SK-N-SH (cell line): Measurements from ENCODE around the gene SMIM41. TPM values are rescaled to one million over a fixed set of nuclear protein-coding genes. Genes with fewer than 3 reads are reported as not detected.
A peak's percentile ranks its signal among the peaks of the same experiment; 100 is the strongest.

Source experiments
- CTCF ChIA-PET: fragments of 300-600, 350-600 bp; formaldehyde crosslinking; extraction: SDS; loops from one replicate; lab custom pipeline; 2021; lab: Yijun Ruan, JAX
- POLR2A ChIA-PET: fragments of 350-600 bp; sonication (Branson Sonifier 250); formaldehyde crosslinking; extraction: SDS; loops from one replicate; lab custom pipeline; 2020; ENCODE audit warnings: antibody characterized with exemption, inconsistent platforms; lab: Yijun Ruan, JAX
- DNase-seq: peaks from one replicate; pipeline ENCODE4 v3.0.0; 2012
- H2AFZ ChIP-seq: fragments of 200-600 bp; sonication (generic); 2 replicates; pipeline ENCODE4 v1.8.1; 2016; ENCODE audit warnings: antibody characterized with exemption, mild to moderate bottlenecking, low read depth
- H3F3A ChIP-seq: fragments of 200-600 bp; sonication (generic); replicated peaks from 2 replicates; pipeline ENCODE3; 2016; ENCODE audit warnings: antibody characterized with exemption, mild to moderate bottlenecking; ENCODE audit not compliant: insufficient read depth
- H3K27ac ChIP-seq, 2 experiments: fragments of 200-500 bp in 1 of 2; fragments of 200-600 bp in 1 of 2; sonication (Bioruptor generic) in 1 of 2; sonication (generic), shearing (Covaris generic) in 1 of 2; 2 replicates each; pipeline versions ENCODE4 v1.5.1 to v1.6.1; 2014 to 2016; ENCODE audit warnings: low read depth in 2 of 2, inconsistent platforms in 1 of 2, low read length in 1 of 2, mild to moderate bottlenecking in 1 of 2, mixed read lengths in 1 of 2
- H3K27me3 ChIP-seq: fragments of 200-600 bp; sonication (generic), shearing (Covaris generic); 2 replicates; pipeline ENCODE4 v1.6.1; 2016; ENCODE audit warnings: mixed run types; ENCODE audit not compliant: insufficient read depth
- H3K36me3 ChIP-seq, 2 experiments: fragments of 200-500 bp in 1 of 2; fragments of 200-600 bp in 1 of 2; sonication (Bioruptor generic) in 1 of 2; sonication (generic) in 1 of 2; replicated peaks in 1 of 2; 2 replicates each; pipeline versions ENCODE3 to v1.5.1; 2014 to 2016; ENCODE audit warnings: low read length in 1 of 2, mild to moderate bottlenecking in 1 of 2; ENCODE audit not compliant: insufficient read depth in 2 of 2, control insufficient read depth in 1 of 2
- H3K4me1 ChIP-seq, 2 experiments: fragments of 200-500 bp in 1 of 2; fragments of 200-600 bp in 1 of 2; sonication (Bioruptor generic) in 1 of 2; sonication (generic), shearing (Covaris generic) in 1 of 2; 2 replicates each; pipeline versions ENCODE4 v1.5.1 to v1.6.1; 2014 to 2016; ENCODE audit warnings: low read depth in 1 of 2, low read length in 1 of 2, mixed run types in 1 of 2; ENCODE audit not compliant: insufficient read depth in 2 of 2, control insufficient read depth in 1 of 2
- H3K4me2 ChIP-seq: fragments of 200-600 bp; sonication (generic), shearing (Covaris generic); 2 replicates; pipeline ENCODE4 v1.6.1; 2017; ENCODE audit warnings: mixed run types
- H3K4me3 ChIP-seq, 2 experiments: fragments of 200-500 bp in 1 of 2; fragments of 200-600 bp in 1 of 2; sonication (Bioruptor generic) in 1 of 2; sonication (generic), shearing (Covaris generic) in 1 of 2; 2 replicates each; pipeline versions ENCODE4 v1.5.1 to v1.8.1; 2014 to 2016; ENCODE audit warnings: low read depth in 2 of 2, inconsistent platforms in 1 of 2, low read length in 1 of 2, mild to moderate bottlenecking in 1 of 2, mixed read lengths in 1 of 2, moderate library complexity in 1 of 2
- H3K79me2 ChIP-seq: fragments of 200-600 bp; sonication (generic); 2 replicates; pipeline ENCODE4 v1.8.1; 2017; ENCODE audit warnings: mild to moderate bottlenecking; ENCODE audit not compliant: insufficient read depth
- H3K9ac ChIP-seq: fragments of 200-600 bp; sonication (generic); 2 replicates; pipeline ENCODE4 v1.6.1; 2017; ENCODE audit warnings: mixed run types
- H3K9me2 ChIP-seq: fragments of 200-600 bp; sonication (generic); 2 replicates; pipeline ENCODE4 v1.6.1; 2017; ENCODE audit warnings: mixed run types
- H3K9me3 ChIP-seq: fragments of 200-600 bp; sonication (generic); 2 replicates; pipeline ENCODE4 v1.6.1; 2017; ENCODE audit warnings: mixed run types, mild to moderate bottlenecking, moderate library complexity
- H4K20me1 ChIP-seq: fragments of 200-600 bp; sonication (generic); 2 replicates; pipeline ENCODE4 v1.6.1; 2017; ENCODE audit warnings: mild to moderate bottlenecking, mixed run types; ENCODE audit not compliant: insufficient read depth
- CTCF ChIP-seq: fragments of 200-600 bp; sonication (generic); IDR thresholded peaks from 2 replicates; pipeline ENCODE4 v1.6.1; 2017; ENCODE audit warnings: antibody characterized with exemption, mild to moderate bottlenecking, moderate library complexity
- EP300 ChIP-seq, 2 experiments: IDR thresholded peaks; 2 replicates each; pipeline versions ENCODE4 v1.4.0 to v1.6.1; 2012; ENCODE audit warnings: borderline replicate concordance in 1 of 2, low read depth in 1 of 2, low read length in 1 of 2
- FOSL2 ChIP-seq: IDR thresholded peaks from 2 replicates; pipeline ENCODE4 v1.4.0; 2012; ENCODE audit warnings: low read depth, mild to moderate bottlenecking, moderate library complexity, borderline replicate concordance
- FOXM1 ChIP-seq: IDR thresholded peaks from 2 replicates; pipeline ENCODE4 v1.4.0; 2012; ENCODE audit warnings: low read depth, mild to moderate bottlenecking
- GATA2 ChIP-seq: sonication (generic); formaldehyde crosslinking; IDR thresholded peaks from 2 replicates; pipeline ENCODE4 v1.5.0; 2020; ENCODE audit warnings: mild to moderate bottlenecking, missing genetic modification reagents
- IRF3 ChIP-seq: fragments of 150-350 bp; IDR thresholded peaks from 2 replicates; pipeline ENCODE4 v1.6.1; 2016; ENCODE audit warnings: mild to moderate bottlenecking, low read depth, low read length
- MEF2A ChIP-seq: IDR thresholded peaks from 2 replicates; pipeline ENCODE4 v1.4.0; 2012; ENCODE audit warnings: low read depth, borderline replicate concordance
- MXI1 ChIP-seq: IDR thresholded peaks from 2 replicates; pipeline ENCODE4 v1.6.1; 2012; ENCODE audit warnings: mild to moderate bottlenecking, low read depth, low read length, improper control_type of control experiment
- RCOR1 ChIP-seq: fragments of 150-350 bp; IDR thresholded peaks from 2 replicates; pipeline ENCODE4 v1.6.1; 2017; ENCODE audit warnings: antibody characterized with exemption, low read length
- REST ChIP-seq: IDR thresholded peaks from 2 replicates; pipeline ENCODE4 v1.6.1; 2012; ENCODE audit warnings: mild to moderate bottlenecking, low read depth, low read length, moderate library complexity
- RFX5 ChIP-seq: IDR thresholded peaks from 2 replicates; pipeline ENCODE4 v1.6.1; 2012; ENCODE audit warnings: mild to moderate bottlenecking, improper control_type of control experiment, low read length
- RXRA ChIP-seq: IDR thresholded peaks from 2 replicates; pipeline ENCODE4 v1.4.0; 2012; ENCODE audit warnings: low read depth, mild to moderate bottlenecking, borderline replicate concordance
- SMC3 ChIP-seq: IDR thresholded peaks from 2 replicates; pipeline ENCODE4 v1.6.1; 2012; ENCODE audit warnings: low read depth, low read length, improper control_type of control experiment
- TCF12 ChIP-seq: IDR thresholded peaks from 2 replicates; pipeline ENCODE4 v1.4.0; 2012
- TEAD4 ChIP-seq: IDR thresholded peaks from 2 replicates; pipeline ENCODE4 v1.4.0; 2012; ENCODE audit warnings: mild to moderate bottlenecking, borderline replicate concordance; ENCODE audit not compliant: insufficient read depth
- WGBS: methylation state at CpG from one replicate; pipeline ENCODE4 v1.1.6; 2017; ENCODE audit warnings: low lambda C conversion rate; 5-methylcytosine and 5-hydroxymethylcytosine counted together
- polyA plus RNA-seq, 3 experiments: library from polyadenylated mRNA; depleted of rRNA; stranded (reverse); fragments of >200 nt; gene quantifications; 2 replicates each; pipeline ENCODE4 v1.2.3, GENCODE V29; 2012
- TF ChIP-seq, protein P1 (sequence below): IDR thresholded peaks from 2 replicates; pipeline ENCODE4 v1.4.0; 2012; ENCODE audit warnings: low read depth
- TF ChIP-seq, protein P2 (sequence below): fragments of 150-350 bp; IDR thresholded peaks from 2 replicates; pipeline ENCODE4 v1.6.1; 2017; ENCODE audit warnings: antibody characterized with exemption, low read length, low read depth, borderline replicate concordance

The SMIM41 gene
- polyA plus RNA-seq, 1 of the 3 experiments (the other 2 are of a cell fraction), result not detected

DNA sequence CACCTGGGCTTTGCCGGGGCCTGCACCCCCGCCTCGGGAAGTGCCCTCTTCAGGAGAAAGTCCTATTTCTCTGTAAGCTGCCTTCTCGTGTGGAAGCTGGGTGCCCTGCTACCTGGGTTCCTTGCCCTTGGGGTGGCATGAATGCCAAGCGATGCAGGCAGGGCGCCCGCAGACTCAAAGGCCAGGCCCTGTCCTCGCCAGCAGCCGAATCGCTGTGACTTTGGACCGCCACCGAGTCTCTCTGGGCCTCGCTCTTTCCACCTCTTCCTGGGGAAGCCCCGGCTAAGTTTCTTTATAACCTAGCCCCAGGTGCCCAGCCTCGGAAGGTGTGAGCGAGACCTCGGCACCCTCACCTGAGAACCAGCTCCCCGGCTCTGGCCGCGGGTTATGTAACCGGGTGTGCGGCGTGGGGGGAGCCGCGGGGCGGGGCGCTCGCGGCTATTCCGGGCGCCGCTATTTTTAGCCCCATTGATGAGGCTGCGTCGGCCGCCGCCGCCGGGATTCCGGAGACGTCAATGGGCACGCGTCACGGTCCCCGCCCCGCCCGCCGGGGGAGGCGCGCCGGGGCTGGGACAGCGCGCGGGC is 42.8 kb upstream of the SMIM41 start:
- Histone ChIP-seq H3K79me2 (peaks cover 35% of the 10 kb centered on the region), H3K4me1 (peaks cover 7 to 32% of the 10 kb centered on the region in 2 experiments; a peak in 3 of 4 replicates), H3K4me2 (peak overlapping the region; percentile 61; the same call in 1 of the 2 replicates), H3K9me2 (no peaks in the 10 kb centered on the region), H3K27ac (peak overlapping the region in 1 of 2 experiments; percentile 47; a peak in 1 of 4 replicates), H3F3A (peaks cover 13% of the 10 kb centered on the region), H4K20me1 (peaks cover 5% of the 10 kb centered on the region; the same call in 1 of the 2 replicates), H3K9ac (peak overlapping the region; percentile 49; the same call in 1 of the 2 replicates), H3K27me3 (no peaks in the 10 kb centered on the region), H3K36me3 (no peaks in the 10 kb centered on the region), H3K4me3 (peak overlapping the region in 1 of 2 experiments; percentile 70; a peak in 2 of 4 replicates), H3K9me3 (no peaks in the 10 kb centered on the region), H2AFZ (no peak overlapping the region)
- CTCF ChIA-PET, result interaction anchor here (0.9 to 30.2 kb wide), 6 partner anchors 13 to 66 kb away, joined by 3 to 949 read pairs (median 5); partner anchors contain the start of genes ATG101, NR4A1 and SMIM41
- 80% methylated on average over 1 of the region's 53 CpGs for WGBS
- POLR2A ChIA-PET, result no interaction called here
- TF ChIP-seq TEAD4 (0 out of 2 replicates have a peak, but pooled peaks have one; percentile 30), IRF3 (no peak), RCOR1 (no peak), FOSL2 (no peak), FOXM1 (no peak), SMC3 (no peak), MEF2A (peak; percentile 97)
- TF ChIP-seq, protein P1, sequence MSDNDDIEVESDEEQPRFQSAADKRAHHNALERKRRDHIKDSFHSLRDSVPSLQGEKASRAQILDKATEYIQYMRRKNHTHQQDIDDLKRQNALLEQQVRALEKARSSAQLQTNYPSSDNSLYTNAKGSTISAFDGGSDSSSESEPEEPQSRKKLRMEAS, result 0 out of 2 replicates have a peak, but pooled peaks have one; percentile 13
- DNase-seq, result peak; percentile 89

- Histone ChIP-seq H4K20me1 (peaks cover 5% of the 10 kb centered on the region; the same call in 1 of the 2 replicates), H3K36me3 (no peaks in the 10 kb centered on the region), H3K27ac (peak overlapping the region; percentile 8 to 58; a peak in 2 of 4 replicates), H3K9me3 (no peaks in the 10 kb centered on the region), H3K79me2 (peaks cover 35% of the 10 kb centered on the region), H3K4me3 (peak overlapping the region; percentile 70 to 88), H3K4me1 (peaks cover 7 to 30% of the 10 kb centered on the region in 2 experiments; a peak in 3 of 4 replicates), H3K4me2 (peak overlapping the region; percentile 83), H3K27me3 (no peaks in the 10 kb centered on the region), H3K9me2 (no peaks in the 10 kb centered on the region), H2AFZ (0 out of 2 replicates have a peak overlapping the region, but pooled peaks have one; percentile 6), H3K9ac (peak overlapping the region; percentile 97), H3F3A (peaks cover 13% of the 10 kb centered on the region)
- POLR2A ChIA-PET, result no interaction called here
- WGBS, result 3% methylated on average over 15 of the region's 59 CpGs
- CTCF ChIA-PET, result interaction anchor here (0.7 to 30.2 kb wide), 7 partner anchors 10 to 67 kb away, joined by 3 to 949 read pairs (median 4); partner anchors contain the start of genes ATG101, NR4A1 and SMIM41
- TF ChIP-seq FOSL2 (no peak), RXRA (no peak), MXI1 (0 out of 2 replicates have a peak, but pooled peaks have one; percentile 42), TCF12 (no peak), RFX5 (no peak), EP300 (IDR thresholded peaks at IDR 0.05; ENCODE audit: borderline replicate concordance in 1 of 2, low read depth in 1 of 2, low read length in 1 of 2) (no peak), REST (no peak), GATA2 (CRISPR knock-in tag) (no peak), CTCF (peak; percentile 31)
- TF ChIP-seq, protein P2, sequence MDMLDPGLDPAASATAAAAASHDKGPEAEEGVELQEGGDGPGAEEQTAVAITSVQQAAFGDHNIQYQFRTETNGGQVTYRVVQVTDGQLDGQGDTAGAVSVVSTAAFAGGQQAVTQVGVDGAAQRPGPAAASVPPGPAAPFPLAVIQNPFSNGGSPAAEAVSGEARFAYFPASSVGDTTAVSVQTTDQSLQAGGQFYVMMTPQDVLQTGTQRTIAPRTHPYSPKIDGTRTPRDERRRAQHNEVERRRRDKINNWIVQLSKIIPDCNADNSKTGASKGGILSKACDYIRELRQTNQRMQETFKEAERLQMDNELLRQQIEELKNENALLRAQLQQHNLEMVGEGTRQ, result no peak
- peak; percentile 78 for DNase-seq
Measured at GRCh38 chr12:52037248-52037861, 42.1 kb upstream of the SMIM41 start.
